Skeletal muscle satellite cell (primary cell): ENCODE measurements around the gene EPHB1.

Experiments
- H3K27me3 ChIP-seq: 2 replicates; pipeline ENCODE4 v1.7.0; 2013; ENCODE audit warnings: low read length; ENCODE audit not compliant: control insufficient read depth, insufficient read depth
- H3K36me3 ChIP-seq: 2 replicates; pipeline ENCODE4 v1.7.0; 2013; ENCODE audit warnings: mild to moderate bottlenecking, control low read depth, low read length; ENCODE audit not compliant: insufficient read depth
- H3K4me1 ChIP-seq: 2 replicates; pipeline ENCODE4 v1.7.0; 2013; ENCODE audit warnings: low read length; ENCODE audit not compliant: control insufficient read depth, insufficient read depth
- H3K4me2 ChIP-seq: 2 replicates; pipeline ENCODE4 v1.7.0; 2013; ENCODE audit warnings: mild to moderate bottlenecking, low read length
- H3K4me3 ChIP-seq: 2 replicates; pipeline ENCODE4 v1.7.0; 2013; ENCODE audit warnings: low read length
- H3K9ac ChIP-seq: 2 replicates; pipeline ENCODE4 v1.7.0; 2013; ENCODE audit warnings: mild to moderate bottlenecking, low read depth, low read length, moderate library complexity
- H3K9me3 ChIP-seq: replicated peaks from 2 replicates; pipeline ENCODE4 v1.7.0; 2013; ENCODE audit warnings: mild to moderate bottlenecking, control low read depth, low read length

The EPHB1 gene

DNA sequence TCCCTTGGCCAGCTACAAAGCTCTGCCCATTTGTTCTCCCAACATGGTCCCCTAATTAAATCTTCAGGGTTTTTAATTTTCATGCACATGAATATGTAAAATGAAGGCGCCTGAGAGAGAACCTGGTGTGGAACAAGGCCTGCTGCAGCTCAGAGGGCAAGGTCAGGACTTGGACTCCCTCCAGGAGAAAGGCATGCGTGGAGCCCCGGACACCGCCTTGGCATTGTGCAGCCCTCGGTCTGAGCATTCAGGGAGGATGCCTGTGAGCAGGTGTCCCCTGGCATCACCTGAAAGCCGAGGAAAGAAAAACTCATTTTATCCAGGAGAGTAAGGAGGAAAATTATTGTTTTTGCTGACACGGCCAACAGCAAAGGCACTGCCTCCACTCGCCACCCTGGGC lies 33.8 kb upstream of the EPHB1 start:
- H3K4me1 ChIP-seq, result no peaks in the 10 kb centered on the region
- peaks cover 3% of the 10 kb centered on the region for H3K9me3 ChIP-seq
- peaks cover 12% of the 10 kb centered on the region for H3K27me3 ChIP-seq
- no peaks in the 10 kb centered on the region for H3K36me3 ChIP-seq
- no peak overlapping the region for H3K4me3 ChIP-seq
- no peak overlapping the region for H3K4me2 ChIP-seq
- no peak overlapping the region for H3K9ac ChIP-seq

DNA sequence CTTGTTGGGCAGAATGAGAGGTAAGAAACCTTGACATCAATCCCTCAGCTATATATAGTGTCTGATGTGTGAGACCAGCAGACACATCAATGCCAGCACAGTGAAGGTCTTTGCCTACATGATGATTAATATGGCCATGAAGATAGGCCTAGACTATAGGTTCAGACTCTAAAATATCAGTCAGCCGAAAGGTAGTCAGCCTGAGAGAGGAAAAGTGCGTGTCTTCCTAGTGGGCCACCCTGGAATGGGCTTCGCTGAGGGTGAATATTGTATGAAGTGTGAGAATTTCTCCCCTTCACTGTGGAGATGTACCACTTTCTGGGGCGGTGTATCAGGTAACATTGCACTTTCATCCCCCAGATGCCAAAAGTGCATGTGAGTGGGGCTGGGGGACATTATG lies 33.0 kb upstream of the EPHB1 start:
- Histone ChIP-seq H3K9me3 (peaks cover 3% of the 10 kb centered on the region), H3K27me3 (peaks cover 8% of the 10 kb centered on the region), H3K36me3 (no peaks in the 10 kb centered on the region), H3K4me2 (no peak overlapping the region), H3K9ac (no peak overlapping the region), H3K4me1 (no peaks in the 10 kb centered on the region), H3K4me3 (no peak overlapping the region)

DNA sequence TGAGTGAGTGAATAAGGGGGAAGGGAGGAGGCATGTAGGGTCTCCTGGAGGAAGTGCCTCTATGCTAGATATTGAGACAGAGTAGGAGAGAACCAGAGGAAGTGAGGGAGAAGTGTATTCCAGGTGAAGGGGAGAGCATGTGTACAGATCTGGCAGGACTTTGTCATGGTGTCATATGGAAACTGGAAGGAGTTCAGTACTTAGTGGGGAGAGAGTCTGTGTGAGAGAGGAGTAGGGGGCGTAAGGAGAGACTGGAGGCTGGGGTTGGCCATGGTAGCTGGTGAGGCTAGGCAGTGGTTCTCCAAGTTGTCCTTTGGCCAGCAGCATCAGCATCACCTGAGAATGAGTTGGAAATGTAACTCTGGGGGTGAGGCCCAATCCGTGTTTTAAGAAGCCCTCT lies 29.6 kb upstream of the EPHB1 start:
- Histone ChIP-seq H3K4me2 (no peak overlapping the region), H3K4me3 (no peak overlapping the region), H3K9me3 (peaks cover 3% of the 10 kb centered on the region), H3K9ac (no peak overlapping the region), H3K27me3 (peaks cover 3% of the 10 kb centered on the region), H3K4me1 (no peaks in the 10 kb centered on the region), H3K36me3 (no peaks in the 10 kb centered on the region)

DNA sequence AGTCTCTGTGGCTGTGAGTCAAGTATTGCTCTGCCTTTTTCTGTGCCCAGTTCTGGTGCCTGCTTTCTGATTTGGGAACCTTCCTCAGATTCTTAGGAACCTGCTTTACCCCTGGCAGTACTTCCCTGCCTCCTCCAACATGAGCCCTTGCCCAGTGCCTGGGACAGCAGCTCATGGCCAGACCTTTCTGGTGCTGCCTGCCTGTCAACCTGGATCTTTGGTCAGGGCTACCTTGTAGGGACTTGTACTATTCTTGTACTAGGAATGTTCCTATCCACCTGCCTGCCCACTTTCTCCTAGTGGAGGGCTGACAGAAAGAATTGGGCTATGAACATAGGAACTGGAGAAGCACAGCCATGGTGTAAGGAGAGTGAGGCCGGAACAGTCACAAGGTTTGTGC lies 28.8 kb upstream of the EPHB1 start:
- H3K4me2 ChIP-seq, result no peak overlapping the region
- H3K9ac ChIP-seq, result no peak overlapping the region
- peaks cover 3% of the 10 kb centered on the region for H3K27me3 ChIP-seq
- no peaks in the 10 kb centered on the region for H3K36me3 ChIP-seq
- H3K4me1 ChIP-seq, result no peaks in the 10 kb centered on the region
- H3K9me3 ChIP-seq, result peaks cover 3% of the 10 kb centered on the region
- no peak overlapping the region for H3K4me3 ChIP-seq

DNA sequence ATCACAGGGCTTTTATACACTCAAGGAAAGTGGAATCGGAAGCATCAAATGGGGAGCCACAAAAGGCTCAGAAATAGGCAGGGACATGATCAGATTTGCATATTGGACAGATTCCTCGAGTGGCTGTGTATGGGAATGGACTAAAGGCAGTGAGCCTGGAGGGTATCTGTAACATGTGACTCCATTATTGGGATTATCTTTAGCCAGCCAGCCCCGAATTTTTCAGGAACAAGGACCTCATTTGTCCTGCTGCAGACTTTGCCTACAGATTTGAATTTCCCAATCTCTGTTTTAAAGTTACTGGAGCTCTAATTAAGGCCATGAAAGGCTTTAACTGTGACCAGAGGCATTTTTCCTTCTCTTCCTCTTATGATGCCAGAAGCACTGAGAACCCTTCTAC lies 26.9 kb upstream of the EPHB1 start:
- Histone ChIP-seq H3K27me3 (peaks cover 3% of the 10 kb centered on the region), H3K4me1 (no peaks in the 10 kb centered on the region), H3K9me3 (peaks cover 3% of the 10 kb centered on the region), H3K4me2 (no peak overlapping the region), H3K9ac (no peak overlapping the region), H3K36me3 (no peaks in the 10 kb centered on the region), H3K4me3 (no peak overlapping the region)

DNA sequence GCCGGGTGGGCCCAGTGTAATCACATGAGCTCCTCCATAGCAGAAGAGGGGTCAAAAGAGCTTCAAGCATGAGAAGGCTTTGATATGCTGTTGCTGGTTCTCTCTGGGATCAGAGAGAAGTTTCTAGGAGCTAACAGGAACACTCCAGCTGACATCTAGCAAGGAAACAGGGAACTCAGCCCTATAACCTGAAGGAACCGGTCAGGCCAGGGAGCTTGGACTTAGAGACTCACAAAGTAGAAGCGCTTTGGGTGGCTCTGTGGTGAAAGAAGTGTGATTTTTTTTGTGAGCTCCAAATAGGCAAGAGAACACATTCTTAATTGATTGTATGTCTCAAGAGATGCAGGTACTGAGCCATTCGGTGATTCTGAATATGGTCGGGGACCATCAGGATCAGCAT lies 26.2 kb upstream of the EPHB1 start:
- Histone ChIP-seq H3K9ac (no peak overlapping the region), H3K4me1 (no peaks in the 10 kb centered on the region), H3K4me2 (no peak overlapping the region), H3K36me3 (no peaks in the 10 kb centered on the region), H3K4me3 (no peak overlapping the region), H3K9me3 (peaks cover 3% of the 10 kb centered on the region), H3K27me3 (peaks cover 3% of the 10 kb centered on the region)

DNA sequence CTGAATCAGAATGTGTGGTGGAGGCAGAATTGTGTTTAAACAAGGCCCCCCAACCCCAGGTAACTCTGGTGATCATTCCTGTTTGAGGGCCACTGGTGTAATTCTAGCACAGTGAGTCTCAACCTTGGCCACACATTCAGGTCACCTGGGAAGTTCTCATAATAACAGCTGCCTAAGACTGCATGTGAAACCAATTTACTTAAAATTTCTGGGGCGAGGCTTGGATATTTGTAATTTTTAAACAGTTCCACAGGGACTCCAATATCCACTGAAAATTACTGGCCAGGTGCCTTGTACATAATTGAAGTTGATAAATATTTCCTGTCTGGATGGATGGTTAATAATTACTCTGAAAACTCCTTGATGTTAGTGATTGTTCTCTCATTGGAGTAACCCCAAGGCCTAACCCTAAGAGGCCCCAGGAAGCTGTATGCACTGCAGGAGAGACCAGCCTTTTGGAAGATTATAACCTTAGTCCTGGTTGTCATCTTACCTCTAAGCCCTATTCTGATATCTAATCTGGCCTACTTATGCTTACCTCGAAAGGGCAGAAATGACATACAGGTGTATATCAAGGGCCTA lies 25.7 kb upstream of the EPHB1 start:
- Histone ChIP-seq H3K9ac (no peak overlapping the region), H3K4me3 (no peak overlapping the region), H3K4me1 (no peaks in the 10 kb centered on the region), H3K9me3 (no peaks in the 10 kb centered on the region), H3K4me2 (no peak overlapping the region), H3K27me3 (peaks cover 3% of the 10 kb centered on the region), H3K36me3 (no peaks in the 10 kb centered on the region)

DNA sequence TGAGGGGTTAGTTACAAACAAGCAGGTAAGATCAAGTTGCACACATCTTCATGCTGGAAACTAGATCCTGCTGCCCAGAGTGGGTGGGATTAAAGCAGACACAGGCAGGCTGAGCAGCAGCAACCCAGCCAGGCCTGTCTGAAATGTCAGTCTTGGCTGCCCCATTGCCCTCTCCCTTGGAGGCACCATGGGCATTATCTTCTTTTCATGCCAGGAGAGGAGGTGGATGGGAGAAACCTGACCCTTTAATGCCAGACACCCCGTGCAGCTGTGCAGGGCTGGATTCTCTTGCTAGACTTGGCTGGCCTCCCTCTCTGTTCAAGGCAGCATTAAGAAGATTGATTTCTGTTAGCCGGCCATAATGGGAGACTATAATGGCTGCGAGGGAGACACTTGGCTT lies 23.0 kb upstream of the EPHB1 start:
- Histone ChIP-seq H3K27me3 (peaks cover 3% of the 10 kb centered on the region), H3K4me1 (no peaks in the 10 kb centered on the region), H3K4me2 (no peak overlapping the region), H3K4me3 (no peak overlapping the region), H3K36me3 (no peaks in the 10 kb centered on the region), H3K9me3 (no peaks in the 10 kb centered on the region), H3K9ac (no peak overlapping the region)

DNA sequence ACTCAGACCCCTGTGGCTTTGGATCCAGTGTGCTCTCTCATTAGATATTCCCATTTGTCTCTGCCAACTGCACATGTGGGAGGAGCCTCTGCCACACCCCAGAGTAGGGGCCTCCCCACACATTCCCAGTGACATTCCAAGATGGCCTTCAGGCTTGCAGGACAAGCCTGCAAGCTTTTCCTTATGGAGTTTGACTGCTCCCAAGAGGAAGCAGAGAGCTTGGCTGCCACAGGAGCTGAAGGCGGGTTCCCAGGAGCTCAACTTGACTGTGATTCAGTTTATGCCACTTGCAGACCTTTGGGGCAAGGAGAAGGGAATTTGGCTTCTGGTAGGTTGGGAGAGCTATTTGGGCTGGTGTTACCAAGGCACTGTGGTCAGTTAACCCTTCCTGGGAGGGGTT lies 22.5 kb upstream of the EPHB1 start:
- Histone ChIP-seq H3K4me2 (no peak overlapping the region), H3K9me3 (no peaks in the 10 kb centered on the region), H3K36me3 (no peaks in the 10 kb centered on the region), H3K9ac (no peak overlapping the region), H3K4me3 (no peak overlapping the region), H3K4me1 (no peaks in the 10 kb centered on the region), H3K27me3 (no peaks in the 10 kb centered on the region)

DNA sequence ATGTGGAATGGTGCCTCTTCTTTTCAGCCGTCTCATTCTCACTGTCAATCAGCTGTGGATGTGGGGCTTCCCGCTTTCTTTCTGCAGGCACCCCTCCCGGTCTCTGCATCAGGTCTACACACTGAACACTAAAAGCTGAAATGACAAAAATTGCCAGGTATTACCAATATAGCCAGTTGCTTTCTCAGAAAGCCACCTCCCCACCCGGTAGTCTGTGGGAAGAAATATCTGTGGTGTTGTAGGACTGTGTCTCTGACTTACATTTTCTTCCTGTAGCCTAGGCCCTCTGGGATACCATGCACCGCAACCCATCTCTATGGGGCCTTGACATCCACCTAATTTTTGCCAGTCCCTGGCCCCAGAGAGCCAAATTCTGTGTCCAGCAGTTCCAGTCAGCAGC lies 19.2 kb upstream of the EPHB1 start:
- Histone ChIP-seq H3K36me3 (no peaks in the 10 kb centered on the region), H3K4me3 (no peak overlapping the region), H3K9me3 (no peaks in the 10 kb centered on the region), H3K27me3 (no peaks in the 10 kb centered on the region), H3K4me1 (no peaks in the 10 kb centered on the region), H3K9ac (no peak overlapping the region), H3K4me2 (no peak overlapping the region)

DNA sequence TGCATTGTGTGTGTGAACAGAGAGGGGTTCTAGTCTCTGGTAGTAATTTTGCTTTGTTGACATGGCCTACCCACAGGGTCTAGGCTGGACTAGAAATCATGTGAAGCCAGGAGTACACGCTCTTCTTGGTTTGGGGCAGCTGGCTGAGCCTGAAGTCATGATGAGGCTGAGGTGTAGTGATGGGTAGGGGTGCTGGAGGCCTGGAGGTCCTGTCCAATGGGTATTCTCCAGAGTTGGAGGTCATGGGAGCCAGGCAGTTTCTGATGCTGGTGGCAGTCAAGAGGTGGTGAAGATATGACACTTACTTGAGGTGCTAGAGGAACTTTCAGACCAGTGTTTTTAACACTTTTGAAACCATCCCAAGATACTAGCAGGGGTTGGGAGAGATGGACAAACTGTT lies 18.5 kb upstream of the EPHB1 start:
- H3K4me3 ChIP-seq, result no peak overlapping the region
- H3K4me2 ChIP-seq, result no peak overlapping the region
- no peaks in the 10 kb centered on the region for H3K9me3 ChIP-seq
- H3K36me3 ChIP-seq, result no peaks in the 10 kb centered on the region
- H3K4me1 ChIP-seq, result no peaks in the 10 kb centered on the region
- no peak overlapping the region for H3K9ac ChIP-seq
- no peaks in the 10 kb centered on the region for H3K27me3 ChIP-seq

DNA sequence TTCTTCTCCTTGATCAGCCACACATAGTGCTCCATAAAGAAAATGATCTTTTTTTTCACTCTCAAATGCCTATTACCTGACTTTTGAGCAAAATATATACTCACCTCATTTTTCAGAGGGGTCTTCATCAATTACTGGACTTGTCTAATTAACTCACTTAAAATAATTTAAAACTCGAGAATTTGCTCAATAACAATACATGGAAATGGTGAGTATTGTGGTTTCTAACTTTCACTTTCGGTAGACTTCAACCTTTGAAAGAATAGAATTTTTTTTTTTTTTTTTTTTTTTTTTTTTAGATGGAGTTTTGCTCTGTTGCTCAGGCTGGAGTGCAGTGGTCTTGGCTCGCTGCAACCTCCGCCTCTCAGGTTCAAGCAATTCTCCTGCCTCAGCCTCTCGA lies 17.7 kb upstream of the EPHB1 start:
- Histone ChIP-seq H3K9ac (no peak overlapping the region), H3K36me3 (no peaks in the 10 kb centered on the region), H3K27me3 (no peaks in the 10 kb centered on the region), H3K4me1 (no peaks in the 10 kb centered on the region), H3K9me3 (no peaks in the 10 kb centered on the region), H3K4me3 (no peak overlapping the region), H3K4me2 (no peak overlapping the region)
